Gastrocnemius medialis (tissue), 4 donors: Measurements from ENCODE around the gene WDR64. TPM values are rescaled to one million over a fixed set of nuclear protein-coding genes. Genes with fewer than 3 reads are reported as not detected.

Experiments used
- ATAC-seq, 2 donors: fragments of 150-250 bp; one replicate each; pipeline ENCODE4 v1.9.1; 2016
- DNase-seq, 2 donors: peaks; one replicate each; pipeline ENCODE4 v3.0.0-alpha.2; 2019
- H3K27ac ChIP-seq, 4 donors: fragments of 200-600 bp; sonication (generic); 1 replicate in 1 of 4; 2 replicates in 3 of 4; pipeline ENCODE4 v1.5.1; 2016 to 2018; ENCODE audit warnings: mild to moderate bottlenecking in 2 of 4, moderate library complexity in 1 of 4
- H3K27me3 ChIP-seq, 3 donors: fragments of 200-600 bp; sonication (generic) in 2 of 3; 1 replicate in 1 of 3; 2 replicates in 2 of 3; pipeline versions ENCODE4 v1.5.1 to v1.6.0; 2016 to 2019; ENCODE audit warnings: mild to moderate bottlenecking in 1 of 3, moderate library complexity in 1 of 3
- H3K36me3 ChIP-seq, 2 donors: fragments of 200-600 bp; sonication (generic) in 1 of 2; one replicate each; pipeline ENCODE4 v1.5.1; 2017 to 2018
- H3K4me1 ChIP-seq, 2 donors: fragments of 200-600 bp; sonication (generic) in 1 of 2; one replicate each; pipeline ENCODE4 v1.5.1; 2016 to 2017; ENCODE audit warnings: mild to moderate bottlenecking in 2 of 2
- H3K4me3 ChIP-seq, 4 donors: fragments of 200-600 bp; sonication (generic) in 3 of 4; 1 replicate in 1 of 4; 2 replicates in 3 of 4; pipeline ENCODE4 v1.5.1; 2016 to 2019; ENCODE audit warnings: mild to moderate bottlenecking in 2 of 4
- H3K9me3 ChIP-seq, 3 donors: fragments of 200-600 bp; sonication (generic) in 2 of 3; 1 replicate in 1 of 3; 2 replicates in 2 of 3; pipeline ENCODE4 v1.5.1; 2016 to 2019
- POLR2A ChIP-seq, 2 donors: fragments of 450-650 bp; IDR thresholded peaks; one replicate each; pipeline ENCODE4 v1.6.1; 2017; ENCODE audit warnings: antibody characterized with exemption in 2 of 2, mild to moderate bottlenecking in 2 of 2, moderate library complexity in 2 of 2
- in situ Hi-C, 4 donors: fragments of 200-750 bp; cut with MboI; loops; one replicate each; pipeline versions ENCODE4 v1.15.0 to v1.8.0; 2017; ENCODE audit warnings: low sequenced_read_pairs in 4 of 4
- intact Hi-C: fragments of 100-400 bp; cut with DNase I; formaldehyde crosslinking; loops from one replicate; pipeline ENCODE4 v1.15.1; 2023; ENCODE audit warnings: low total_unique reads
- total RNA-seq, 4 donors: library from RNA; depleted of rRNA; stranded (reverse); fragments of >200 nt; gene quantifications; one replicate each; pipeline versions ENCODE4 v1.1.0 to v1.2.3, GENCODE V29; 2016
- TF ChIP-seq, protein P1 (sequence below), 5 experiments: fragments of 450-650 bp in 3 of 5; fragments of 200-600 bp in 2 of 5; sonication (generic) in 2 of 5; IDR thresholded peaks in 4 of 5; conservative IDR thresholded peaks in 1 of 5; 1 replicate in 4 of 5; 2 replicates in 1 of 5; pipeline ENCODE4 v1.5.1; 2016 to 2019; ENCODE audit warnings: antibody characterized with exemption in 5 of 5, mild to moderate bottlenecking in 3 of 5, moderate library complexity in 3 of 5

The WDR64 gene
- total RNA-seq, 4 donors from 2014 or later, result 0.22 TPM; not detected in 3

DNA sequence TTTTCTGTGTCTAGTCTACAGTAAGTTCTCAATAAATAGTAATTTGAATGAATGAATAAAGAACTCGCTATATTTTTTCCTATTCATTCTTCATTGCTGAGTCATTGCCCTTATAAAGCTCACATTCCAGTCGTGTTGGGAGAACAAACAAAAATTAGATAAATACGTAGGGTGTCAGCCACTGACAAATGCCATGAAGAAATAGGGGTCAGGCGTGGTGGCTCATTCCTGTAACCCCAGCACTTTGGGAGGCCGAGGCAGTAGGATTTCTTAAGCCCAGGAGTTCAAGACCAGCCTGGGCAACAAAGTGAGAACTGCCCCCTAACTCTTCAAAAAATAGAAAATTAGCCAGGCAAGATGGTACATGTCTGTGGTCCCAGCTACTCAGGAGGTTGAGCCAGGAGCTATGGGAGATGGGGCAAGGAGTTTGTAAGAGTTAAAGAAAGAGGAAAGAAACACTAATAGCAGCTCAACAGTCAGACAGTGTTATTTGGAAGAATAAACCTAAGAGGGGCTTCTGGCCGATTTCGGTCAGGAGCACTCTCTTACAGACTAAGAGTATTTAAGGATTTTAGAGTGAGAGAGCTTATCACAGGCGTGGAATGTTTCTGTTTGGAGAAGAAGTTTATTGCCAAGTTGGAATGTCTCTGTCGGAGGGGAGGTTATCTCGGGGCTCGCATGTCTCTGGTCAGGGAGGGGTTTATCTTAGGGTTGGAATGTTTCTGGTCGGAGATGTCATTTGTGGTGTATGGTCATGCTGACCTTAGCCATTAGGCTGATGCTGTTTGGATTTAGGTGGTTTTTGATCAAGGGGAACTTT is 10.1 kb upstream of the WDR64 start:
- DNase-seq (no peak), ATAC-seq (no peak)
- TF ChIP-seq, protein P1, sequence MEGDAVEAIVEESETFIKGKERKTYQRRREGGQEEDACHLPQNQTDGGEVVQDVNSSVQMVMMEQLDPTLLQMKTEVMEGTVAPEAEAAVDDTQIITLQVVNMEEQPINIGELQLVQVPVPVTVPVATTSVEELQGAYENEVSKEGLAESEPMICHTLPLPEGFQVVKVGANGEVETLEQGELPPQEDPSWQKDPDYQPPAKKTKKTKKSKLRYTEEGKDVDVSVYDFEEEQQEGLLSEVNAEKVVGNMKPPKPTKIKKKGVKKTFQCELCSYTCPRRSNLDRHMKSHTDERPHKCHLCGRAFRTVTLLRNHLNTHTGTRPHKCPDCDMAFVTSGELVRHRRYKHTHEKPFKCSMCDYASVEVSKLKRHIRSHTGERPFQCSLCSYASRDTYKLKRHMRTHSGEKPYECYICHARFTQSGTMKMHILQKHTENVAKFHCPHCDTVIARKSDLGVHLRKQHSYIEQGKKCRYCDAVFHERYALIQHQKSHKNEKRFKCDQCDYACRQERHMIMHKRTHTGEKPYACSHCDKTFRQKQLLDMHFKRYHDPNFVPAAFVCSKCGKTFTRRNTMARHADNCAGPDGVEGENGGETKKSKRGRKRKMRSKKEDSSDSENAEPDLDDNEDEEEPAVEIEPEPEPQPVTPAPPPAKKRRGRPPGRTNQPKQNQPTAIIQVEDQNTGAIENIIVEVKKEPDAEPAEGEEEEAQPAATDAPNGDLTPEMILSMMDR (IDR thresholded peaks at IDR 0.05 in 4 of 5, conservative IDR thresholded peaks at IDR 0.05 in 1 of 5), result no peak
- TF ChIP-seq POLR2A (IDR thresholded peaks at IDR 0.05), result no peak
- Histone ChIP-seq H3K4me1 (peaks cover 11 to 23% of the 10 kb centered on the region in 2 donors), H3K4me3 (no peak overlapping the region), H3K9me3 (no peaks in the 10 kb centered on the region), H3K27ac (no peak overlapping the region), H3K27me3 (no peaks in the 10 kb centered on the region), H3K36me3 (no peaks in the 10 kb centered on the region)
- intact Hi-C loops, result loop anchor here (2.0 to 10.0 kb wide), 3 partner anchors 123 to 1613 kb away; partner anchors contain the start of genes CEP170, EXO1, FH and SDCCAG8
- in situ Hi-C loops, result loop anchor here in 2 of 4 donors (25.0 kb wide), 1 partner anchor 195 kb away; the partner anchor contains the start of gene EXO1 (in 2 of the 2)

DNA sequence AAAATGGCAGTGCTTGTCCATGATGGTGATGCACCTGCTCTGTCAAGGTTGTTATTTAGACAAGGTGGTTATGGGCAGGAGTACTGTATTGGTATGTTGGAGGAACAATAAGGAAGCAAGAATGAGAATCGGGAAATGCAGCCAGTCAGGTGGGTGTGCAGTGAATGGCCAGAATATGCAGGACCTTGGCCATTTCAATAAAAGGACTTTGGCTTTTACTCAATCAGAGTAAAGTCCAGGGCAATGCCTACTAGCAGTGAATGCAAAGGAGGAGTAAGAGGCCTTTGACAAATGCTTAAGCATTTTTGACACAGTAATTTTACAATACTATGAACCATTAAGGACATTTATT is 9.5 kb upstream of the WDR64 start:
- in situ Hi-C loops (loop anchor here in 2 of 4 donors (25.0 kb wide), 1 partner anchor 195 kb away; the partner anchor contains the start of gene EXO1 (in 2 of the 2)), intact Hi-C loops (loop anchor here (5.0 to 10.0 kb wide), 2 partner anchors 205 to 1612 kb away; partner anchors contain the start of genes CEP170, EXO1 and SDCCAG8)

DNA sequence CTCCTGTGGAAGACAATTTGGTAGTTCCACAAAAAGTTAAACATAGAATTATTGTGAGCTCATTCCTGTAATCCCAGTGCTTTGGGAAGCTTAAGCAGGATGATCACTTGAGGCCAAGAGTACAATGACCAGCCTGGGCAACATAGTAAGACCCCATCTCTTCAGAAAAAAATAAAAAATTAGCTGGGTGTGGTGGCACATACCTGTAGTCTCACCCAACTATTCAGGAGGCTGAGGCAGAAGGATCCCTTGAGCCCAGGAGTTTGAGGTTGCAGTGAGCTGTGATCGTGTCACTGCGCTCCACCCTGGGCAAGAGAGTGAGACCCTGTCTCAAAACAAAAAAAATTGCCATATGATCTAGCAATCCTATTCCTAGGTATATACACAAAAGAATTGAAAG is 7.8 kb upstream of the WDR64 start:
- Histone ChIP-seq H3K9me3 (no peaks in the 10 kb centered on the region), H3K27ac (no peak overlapping the region), H3K36me3 (no peaks in the 10 kb centered on the region), H3K4me3 (no peak overlapping the region), H3K4me1 (peaks cover 1 to 4% of the 10 kb centered on the region in 2 donors), H3K27me3 (no peaks in the 10 kb centered on the region)
- in situ Hi-C loops (loop anchor here in 2 of 4 donors (25.0 kb wide), 1 partner anchor 193 kb away; the partner anchor contains the start of gene EXO1 (in 2 of the 2)), intact Hi-C loops (loop anchor here (5.0 to 10.0 kb wide), 2 partner anchors 203 to 1611 kb away; partner anchors contain the start of genes CEP170, EXO1 and SDCCAG8)
- ATAC-seq (no peak), DNase-seq (no peak)
- TF ChIP-seq, protein P1 (IDR thresholded peaks at IDR 0.05 in 4 of 5, conservative IDR thresholded peaks at IDR 0.05 in 1 of 5), result no peak
- no peak for TF ChIP-seq POLR2A (IDR thresholded peaks at IDR 0.05)

More for the DNA sequence above, 9.5 kb upstream of the WDR64 start:
- TF ChIP-seq POLR2A (IDR thresholded peaks at IDR 0.05), result no peak
- TF ChIP-seq, protein P1 (IDR thresholded peaks at IDR 0.05 in 4 of 5, conservative IDR thresholded peaks at IDR 0.05 in 1 of 5), result no peak
- no peaks in the 10 kb centered on the region for H3K27me3 ChIP-seq
- no peak overlapping the region for H3K27ac ChIP-seq
- H3K36me3 ChIP-seq, result no peaks in the 10 kb centered on the region
- DNase-seq (no peak), ATAC-seq (no peak)
- no peaks in the 10 kb centered on the region for H3K9me3 ChIP-seq
- peaks cover 11 to 21% of the 10 kb centered on the region in 2 donors for H3K4me1 ChIP-seq
- H3K4me3 ChIP-seq, result no peak overlapping the region

DNA sequence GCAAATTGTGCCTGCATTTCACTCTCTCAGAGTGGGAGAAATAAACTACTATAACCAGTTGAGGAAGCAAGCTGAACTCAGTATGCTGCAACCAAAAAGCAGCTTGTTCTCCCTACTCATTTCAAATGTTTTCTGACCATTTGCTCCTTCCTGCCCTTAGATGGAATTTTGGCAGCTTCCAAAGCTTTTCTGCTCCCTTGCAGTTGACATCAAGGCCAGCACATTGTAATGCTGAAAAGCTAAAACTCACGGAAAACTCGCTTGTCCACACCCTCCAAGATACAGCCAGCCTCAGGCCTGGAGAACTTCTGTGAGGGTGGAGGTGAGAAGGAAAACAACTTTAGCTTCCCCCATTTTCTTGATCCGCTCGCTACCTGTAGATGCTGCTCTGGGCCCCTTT is 6.9 kb upstream of the WDR64 start:
- no peaks in the 10 kb centered on the region for H3K9me3 ChIP-seq
- no peaks in the 10 kb centered on the region for H3K36me3 ChIP-seq
- no peak overlapping the region for H3K4me3 ChIP-seq
- DNase-seq, result no peak
- no peak overlapping the region for H3K27ac ChIP-seq
- intact Hi-C loops, result loop anchor here (10.0 kb wide), 1 partner anchor 1610 kb away; the partner anchor contains the start of genes CEP170 and SDCCAG8
- no peak for TF ChIP-seq POLR2A (IDR thresholded peaks at IDR 0.05)
- TF ChIP-seq, protein P1 (IDR thresholded peaks at IDR 0.05 in 4 of 5, conservative IDR thresholded peaks at IDR 0.05 in 1 of 5), result no peak
- H3K4me1 ChIP-seq, result peaks cover 0 to 4% of the 10 kb centered on the region in 2 donors
- no peaks in the 10 kb centered on the region for H3K27me3 ChIP-seq
- ATAC-seq, result no peak
- in situ Hi-C loops, result loop anchor here in 2 of 4 donors (25.0 kb wide), 1 partner anchor 192 kb away; the partner anchor contains the start of gene EXO1 (in 2 of the 2)
